A673 (cell line): Measurements from ENCODE around the gene RPTN. TPM values are rescaled to one million over a fixed set of nuclear protein-coding genes. Genes with fewer than 3 reads are reported as not detected.
A peak's percentile ranks its signal among the peaks of the same experiment; 100 is the strongest.

ENCODE experiments used
- BruUV-seq: library from RNA; stranded (reverse); fragments of 400-500 nt; replicated peaks from 2 replicates; lab custom pipeline; 2021; lab: Mats Ljungman, UMichigan
- CTCF ChIA-PET: fragments of 300-600 bp; sonication (Branson Sonifier 250); formaldehyde crosslinking; loops from one replicate; lab custom pipeline; 2022; ENCODE audit warnings: antibody characterized with exemption; lab: Charles Lee
- POLR2A ChIA-PET: fragments of 300-600 bp; sonication (Branson Sonifier 250); formaldehyde crosslinking; loops from one replicate; lab custom pipeline; 2022; ENCODE audit warnings: antibody characterized with exemption; ENCODE audit not compliant: low non-redundant PET; lab: Charles Lee
- DNase-seq: peaks from one replicate; pipeline ENCODE4 v3.0.0-alpha.2; 2015; ENCODE audit warnings: low spot score
- H3K27ac ChIP-seq: fragments of 200-600 bp; sonication (generic); 2 replicates; pipeline ENCODE4 v1.5.1; 2016; ENCODE audit warnings: mixed run types, low read depth, mild to moderate bottlenecking, mixed read lengths, antibody characterized with exemption, low read length; ENCODE audit not compliant: poor library complexity, severe bottlenecking
- H3K27me3 ChIP-seq: fragments of 200-600 bp; sonication (generic); replicated peaks from 2 replicates; pipeline ENCODE4 v1.6.1; 2017; ENCODE audit warnings: mixed run types, low read depth, mild to moderate bottlenecking, mixed read lengths, antibody characterized with exemption, low read length; ENCODE audit not compliant: insufficient read depth, poor library complexity
- H3K36me3 ChIP-seq: fragments of 200-600 bp; sonication (generic); 2 replicates; pipeline ENCODE4 v1.6.1; 2016; ENCODE audit warnings: mixed run types, mild to moderate bottlenecking, mixed read lengths, antibody characterized with exemption, low read length; ENCODE audit not compliant: insufficient read depth, poor library complexity, severe bottlenecking
- H3K4me1 ChIP-seq: fragments of 200-600 bp; sonication (generic); 2 replicates; pipeline ENCODE4 v1.6.1; 2017; ENCODE audit warnings: mixed run types, mild to moderate bottlenecking, mixed read lengths, antibody characterized with exemption, low read length; ENCODE audit not compliant: insufficient read depth, poor library complexity, severe bottlenecking
- H3K4me3 ChIP-seq: fragments of 200-600 bp; sonication (generic); 2 replicates; pipeline ENCODE4 v1.5.1; 2016; ENCODE audit warnings: low read depth, mixed run types, mild to moderate bottlenecking, mixed read lengths, low read length; ENCODE audit not compliant: poor library complexity, severe bottlenecking
- H3K9me3 ChIP-seq: fragments of 200-600 bp; sonication (generic); 2 replicates; pipeline ENCODE4 v1.6.1; 2016; ENCODE audit warnings: mixed run types, low read depth, mild to moderate bottlenecking, mixed read lengths, antibody characterized with exemption, low read length; ENCODE audit not compliant: poor library complexity, severe bottlenecking
- EZH2 ChIP-seq: fragments of 200-600 bp; sonication (generic); IDR thresholded peaks from 2 replicates; pipeline ENCODE4 v1.6.1; 2017; ENCODE audit warnings: borderline replicate concordance, low read depth, mild to moderate bottlenecking, mixed read lengths, antibody characterized with exemption, low read length; ENCODE audit not compliant: poor library complexity, severe bottlenecking
- intact Hi-C: fragments of 100-400 bp; cut with micrococcal nuclease; formaldehyde crosslinking; loops from one replicate; pipeline ENCODE4 v1.10.0; 2022; ENCODE audit not compliant: unreplicated experiment
- total RNA-seq: library from RNA; stranded (reverse); gene quantifications from 2 replicates; pipeline ENCODE4 v1.2.3, GENCODE V29; 2021
- TF ChIP-seq, protein P1 (sequence below): fragments of 300-800, 200-600 bp; sonication (generic); conservative IDR thresholded peaks from 2 replicates; pipeline ENCODE4 v1.5.1; 2017; ENCODE audit warnings: low read depth, mild to moderate bottlenecking, antibody characterized with exemption, low read length, moderate library complexity, mixed read lengths

The RPTN gene
- total RNA-seq, 1 experiment from 2014 or later: not detected

DNA sequence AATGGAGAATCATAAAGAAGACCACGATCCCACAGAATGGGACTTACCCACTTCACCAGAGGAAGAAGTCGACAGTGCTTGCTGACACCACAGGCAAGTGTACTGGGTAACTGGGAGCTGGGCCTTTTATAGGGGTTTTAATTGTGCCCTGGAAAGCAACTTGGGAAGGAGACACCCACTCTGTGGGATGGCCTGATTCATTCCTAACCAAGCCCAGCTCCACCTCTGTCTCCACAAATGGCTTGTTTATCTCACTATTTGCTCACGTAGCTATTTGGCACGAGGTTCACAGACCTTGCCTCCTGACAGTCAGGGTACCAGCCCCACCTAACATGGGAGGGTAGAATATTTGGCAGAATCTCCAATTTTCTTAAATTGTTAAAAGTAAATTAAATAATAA, 43.7 kb downstream of the RPTN start, which contains the start of gene TCHH:
Gene TCHH, minus strand, starts transcription at position 101 of the 400 bp plus-strand sequence. CDS start 1,364 bp downstream, outside the sequence.
- ChIA-PET POLR2A (no interaction called here), CTCF (no interaction called here)
- no TSS peak for BruUV-seq
- no peak for DNase-seq
- intact Hi-C loops: no loop called here
- Histone ChIP-seq H3K9me3 (no peaks in the 10 kb centered on the region), H3K4me3 (no peak within 1 kb of the TSS), H3K27ac (no peak within 1 kb of the TSS), H3K36me3 (no peaks in the 10 kb centered on the region), H3K4me1 (peaks cover 20% of the 10 kb centered on the region), H3K27me3 (peaks cover 94% of the 10 kb centered on the region)
- TF ChIP-seq EZH2: no peak
- TF ChIP-seq, protein P1, sequence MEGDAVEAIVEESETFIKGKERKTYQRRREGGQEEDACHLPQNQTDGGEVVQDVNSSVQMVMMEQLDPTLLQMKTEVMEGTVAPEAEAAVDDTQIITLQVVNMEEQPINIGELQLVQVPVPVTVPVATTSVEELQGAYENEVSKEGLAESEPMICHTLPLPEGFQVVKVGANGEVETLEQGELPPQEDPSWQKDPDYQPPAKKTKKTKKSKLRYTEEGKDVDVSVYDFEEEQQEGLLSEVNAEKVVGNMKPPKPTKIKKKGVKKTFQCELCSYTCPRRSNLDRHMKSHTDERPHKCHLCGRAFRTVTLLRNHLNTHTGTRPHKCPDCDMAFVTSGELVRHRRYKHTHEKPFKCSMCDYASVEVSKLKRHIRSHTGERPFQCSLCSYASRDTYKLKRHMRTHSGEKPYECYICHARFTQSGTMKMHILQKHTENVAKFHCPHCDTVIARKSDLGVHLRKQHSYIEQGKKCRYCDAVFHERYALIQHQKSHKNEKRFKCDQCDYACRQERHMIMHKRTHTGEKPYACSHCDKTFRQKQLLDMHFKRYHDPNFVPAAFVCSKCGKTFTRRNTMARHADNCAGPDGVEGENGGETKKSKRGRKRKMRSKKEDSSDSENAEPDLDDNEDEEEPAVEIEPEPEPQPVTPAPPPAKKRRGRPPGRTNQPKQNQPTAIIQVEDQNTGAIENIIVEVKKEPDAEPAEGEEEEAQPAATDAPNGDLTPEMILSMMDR: no peak

DNA sequence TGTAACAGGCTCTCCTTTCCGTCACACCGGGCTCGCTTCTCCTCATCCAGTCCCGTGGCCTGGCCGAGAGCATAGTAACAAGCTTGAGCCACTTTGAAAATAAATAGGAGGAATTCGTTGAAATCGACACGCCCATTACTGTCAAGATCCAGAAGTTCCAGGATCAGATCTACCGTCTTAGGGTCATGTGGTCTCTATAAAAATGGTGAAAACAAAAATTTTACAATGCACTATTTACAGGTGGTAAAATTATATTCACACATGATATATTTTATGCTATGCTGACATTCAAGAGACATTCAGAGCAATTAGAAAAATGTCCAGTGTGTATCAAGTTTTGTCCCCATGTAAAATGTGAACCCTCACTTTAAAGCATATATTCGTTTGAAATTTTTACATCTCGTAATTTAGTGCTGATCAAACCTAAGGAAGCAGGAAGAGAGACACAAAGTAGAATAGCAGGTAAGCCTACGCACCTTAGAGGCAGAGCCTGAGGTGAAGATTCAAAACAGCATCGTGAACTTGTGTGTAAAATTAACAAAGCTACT, 46.1 kb downstream of the RPTN start:
- Histone ChIP-seq H3K36me3 (no peaks in the 10 kb centered on the region), H3K27ac (no peak overlapping the region), H3K27me3 (peaks cover 98% of the 10 kb centered on the region), H3K4me1 (peaks cover 30% of the 10 kb centered on the region), H3K4me3 (peak overlapping the region; percentile 25), H3K9me3 (peaks cover 12% of the 10 kb centered on the region)
- BruUV-seq: no TSS peak
- no peak for DNase-seq
- intact Hi-C loops: no loop called here
- ChIA-PET POLR2A (no interaction called here), CTCF (no interaction called here)
- TF ChIP-seq, protein P1: no peak
- peak; percentile 72 for TF ChIP-seq EZH2

DNA sequence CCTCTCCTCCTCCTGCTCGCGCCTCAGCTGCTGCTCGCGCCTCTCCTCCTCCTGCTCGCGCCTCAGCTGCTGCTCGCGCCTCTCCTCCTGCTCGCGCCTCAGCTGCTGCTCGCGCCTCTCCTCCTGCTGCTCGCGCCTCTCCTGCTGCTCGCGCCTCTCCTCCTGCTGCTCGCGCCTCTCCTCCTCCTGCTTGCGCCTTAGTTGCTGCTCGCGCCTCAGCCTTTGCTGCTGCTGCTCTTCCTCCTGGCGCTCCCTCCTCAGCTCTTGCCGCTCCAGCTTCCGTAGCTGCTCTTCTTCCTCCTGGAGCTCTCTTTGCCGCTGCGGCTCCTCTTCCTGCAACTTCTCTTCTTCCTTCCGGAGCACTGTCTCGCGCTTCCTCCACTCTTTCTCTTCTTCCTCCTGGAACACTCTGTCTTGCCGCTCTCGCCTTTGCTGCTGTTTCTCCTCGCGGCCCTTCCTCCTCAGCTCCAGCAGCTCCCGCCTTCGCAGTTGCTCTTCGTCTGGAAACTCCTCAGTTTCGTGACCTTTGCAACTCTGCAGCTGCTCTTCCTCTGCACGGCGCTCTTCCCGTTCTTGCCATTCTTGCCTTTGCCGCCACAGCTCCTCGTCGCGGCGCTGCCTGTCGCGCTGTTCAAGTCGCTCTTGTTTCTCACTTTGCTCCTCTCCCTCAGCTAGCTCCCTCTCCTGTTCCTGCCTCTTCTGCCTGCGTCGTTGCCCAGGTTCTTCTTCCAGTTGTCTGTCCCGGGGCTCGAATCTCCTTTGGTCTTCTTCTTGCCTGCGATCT, 46.7 kb downstream of the RPTN start:
- CTCF ChIA-PET: interaction anchor here (0.6 to 0.7 kb wide), 2 partner anchors 413 to 831 kb away, joined by 5 to 6 read pairs; no protein-coding TSS in a partner anchor

More for the DNA sequence above, 46.7 kb downstream of the RPTN start:
- H3K4me1 ChIP-seq: peaks cover 30% of the 10 kb centered on the region
- DNase-seq: peak; percentile 30
- no peak for TF ChIP-seq EZH2
- TF ChIP-seq, protein P1: no peak
- H3K27ac ChIP-seq: no peak overlapping the region
- H3K27me3 ChIP-seq: peaks cover 98% of the 10 kb centered on the region
- no TSS peak for BruUV-seq
- intact Hi-C loops: no loop called here
- peak overlapping the region; percentile 25 for H3K4me3 ChIP-seq
- POLR2A ChIA-PET: no interaction called here
- H3K36me3 ChIP-seq: no peaks in the 10 kb centered on the region
- peaks cover 19% of the 10 kb centered on the region for H3K9me3 ChIP-seq
